ENCODE measurements around the gene TACC2.
"Not testable (repeated sequence)": the region's sequence is repeated elsewhere in the genome, so short reads cannot be mapped to it uniquely, and the experiment has no call there.

The TACC2 gene

GRCh38 chr10:122020226-122020625, 31.3 kb downstream of the TACC2 start:
- no peaks in the 10 kb centered on the region for H3K36me3 ChIP-seq
- no peaks in the 10 kb centered on the region for H3K4me1 ChIP-seq
- no peak overlapping the region for H3K4me3 ChIP-seq (ENCODE audit: low read depth, low read length)
- no peak for TF ChIP-seq CTCF (IDR thresholded peaks at IDR 0.05; ENCODE audit: low read depth, low read length)
- H3K9me3 ChIP-seq: no peaks in the 10 kb centered on the region
- H3K27me3 ChIP-seq: no peaks in the 10 kb centered on the region
- DNase-seq: no peak

- Histone ChIP-seq H3K9me3 (no peaks in the 10 kb centered on the region), H3K4me1 (no peaks in the 10 kb centered on the region), H3K36me3 (no peaks in the 10 kb centered on the region), H3K4me3 (ENCODE audit: low read depth, low read length) (no peak overlapping the region), H3K27me3 (no peaks in the 10 kb centered on the region)
- DNase-seq: no peak
- TF ChIP-seq CTCF (IDR thresholded peaks at IDR 0.05; ENCODE audit: low read depth, low read length): no peak
These were observed 32.4 kb downstream of the TACC2 start for GRCh38 chr10:122021379-122021778.

- H3K4me1 ChIP-seq: no peaks in the 10 kb centered on the region
- TF ChIP-seq CTCF (IDR thresholded peaks at IDR 0.05; ENCODE audit: low read depth, low read length): no peak
- H3K9me3 ChIP-seq: no peaks in the 10 kb centered on the region
- H3K27me3 ChIP-seq: no peaks in the 10 kb centered on the region
- no peak for DNase-seq
- H3K4me3 ChIP-seq (ENCODE audit: low read depth, low read length): no peak overlapping the region
- H3K36me3 ChIP-seq: no peaks in the 10 kb centered on the region
These were observed 32.9 kb downstream of the TACC2 start for GRCh38 chr10:122021828-122022227.

- no peak overlapping the region for H3K4me3 ChIP-seq (ENCODE audit: low read depth, low read length)
- TF ChIP-seq CTCF (IDR thresholded peaks at IDR 0.05; ENCODE audit: low read depth, low read length): no peak
- H3K9me3 ChIP-seq: no peaks in the 10 kb centered on the region
- H3K4me1 ChIP-seq: no peaks in the 10 kb centered on the region
- no peaks in the 10 kb centered on the region for H3K36me3 ChIP-seq
- DNase-seq: no peak
- H3K27me3 ChIP-seq: no peaks in the 10 kb centered on the region
These were observed 33.3 kb downstream of the TACC2 start for GRCh38 chr10:122022276-122022675.

- not testable (repeated sequence) for H3K27me3 ChIP-seq; H3K4me3 ChIP-seq (ENCODE audit: low read depth, low read length); H3K4me1 ChIP-seq; DNase-seq; H3K9me3 ChIP-seq; H3K36me3 ChIP-seq
These were observed 34.3 kb downstream of the TACC2 start for GRCh38 chr10:122023257-122023656.

- H3K9me3 ChIP-seq: no peaks in the 10 kb centered on the region
- no peak for TF ChIP-seq CTCF (IDR thresholded peaks at IDR 0.05; ENCODE audit: low read depth, low read length)
- no peak overlapping the region for H3K4me3 ChIP-seq (ENCODE audit: low read depth, low read length)
- H3K36me3 ChIP-seq: no peaks in the 10 kb centered on the region
- H3K4me1 ChIP-seq: no peaks in the 10 kb centered on the region
- DNase-seq: no peak
- no peaks in the 10 kb centered on the region for H3K27me3 ChIP-seq
These were observed 40.7 kb downstream of the TACC2 start for GRCh38 chr10:122029499-122030199.

- Histone ChIP-seq H3K4me1 (no peaks in the 10 kb centered on the region), H3K27me3 (no peaks in the 10 kb centered on the region), H3K4me3 (ENCODE audit: low read depth, low read length) (no peak overlapping the region), H3K36me3 (no peaks in the 10 kb centered on the region), H3K9me3 (no peaks in the 10 kb centered on the region)
- DNase-seq: no peak
- TF ChIP-seq CTCF (IDR thresholded peaks at IDR 0.05; ENCODE audit: low read depth, low read length): no peak
These were observed 41.2 kb downstream of the TACC2 start for GRCh38 chr10:122030200-122030552.

Measured in BE2C (cell line).